GM18502 (cell line): ENCODE data around the gene TRIM52.
"Not testable (repeated sequence)": the region's sequence is repeated elsewhere in the genome, so short reads cannot be mapped to it uniquely, and the experiment has no call there.

Source experiments
- ATAC-seq: cut with Tn5 transposase; IDR thresholded peaks from one replicate; pipeline ENCODE4 v1.9.1; 2021; ENCODE audit warnings: mild to moderate bottlenecking; ENCODE audit not compliant: unreplicated experiment, poor library complexity

The TRIM52 gene

GRCh38 chr5:181260720-181261319, at the start of gene TRIM52:
TRIM52 (minus strand) TSS chr5:181261143; CDS start chr5:181260813, 330 bp downstream.
- ATAC-seq = peak; percentile 81

- not testable (repeated sequence) for ATAC-seq
Measured at GRCh38 chr5:181287331-181287730, 26.4 kb upstream of the TRIM52 start.

- not testable (repeated sequence) for ATAC-seq
Measured at GRCh38 chr5:181285962-181286705, 25.2 kb upstream of the TRIM52 start.

GRCh38 chr5:181283841-181284755, 23.2 kb upstream of the TRIM52 start:
- not testable (repeated sequence) for ATAC-seq

GRCh38 chr5:181283347-181283746, 22.4 kb upstream of the TRIM52 start:
- no peak for ATAC-seq

GRCh38 chr5:181282874-181283273, 21.9 kb upstream of the TRIM52 start:
- ATAC-seq = no peak

GRCh38 chr5:181282415-181282814, 21.5 kb upstream of the TRIM52 start:
- not testable (repeated sequence) for ATAC-seq

GRCh38 chr5:181281984-181282316, 21.0 kb upstream of the TRIM52 start:
- ATAC-seq = no peak

- ATAC-seq = no peak
Measured at GRCh38 chr5:181281077-181281983, 20.4 kb upstream of the TRIM52 start.

GRCh38 chr5:181280251-181280762, 19.4 kb upstream of the TRIM52 start:
- ATAC-seq = no peak

GRCh38 chr5:181273433-181273744, 12.4 kb upstream of the TRIM52 start:
- not testable (repeated sequence) for ATAC-seq

- ATAC-seq = no peak
Measured at GRCh38 chr5:181271081-181271480, 10.1 kb upstream of the TRIM52 start.

GRCh38 chr5:181267907-181268306, 7.0 kb upstream of the TRIM52 start:
- not testable (repeated sequence) for ATAC-seq

GRCh38 chr5:181267291-181267904, 6.5 kb upstream of the TRIM52 start:
- ATAC-seq = not testable (repeated sequence)

- ATAC-seq = no peak
Measured at GRCh38 chr5:181265092-181265671, 4.2 kb upstream of the TRIM52 start.

- ATAC-seq = no peak
Measured at GRCh38 chr5:181263633-181264032, 2.7 kb upstream of the TRIM52 start.

- ATAC-seq = peak; percentile 62
Measured at GRCh38 chr5:181261320-181262049, 542 bp upstream of the TRIM52 start.

GRCh38 chr5:181259974-181260719, 796 bp downstream of the TRIM52 start:
- no peak for ATAC-seq
